GM19463 (cell line): ENCODE data around the gene RBM47.
"Not testable (repeated sequence)": the region's sequence is repeated elsewhere in the genome, so short reads cannot be mapped to it uniquely, and the experiment has no call there.

Experiments
- ATAC-seq: cut with Tn5 transposase; IDR thresholded peaks from one replicate; pipeline ENCODE4 v1.9.1; 2021; ENCODE audit warnings: mild to moderate bottlenecking, moderate library complexity; ENCODE audit not compliant: unreplicated experiment

RBM47 gene

GRCh38 chr4:40455340-40455902 lies 174.2 kb downstream of the RBM47 start:
- ATAC-seq, result no peak

GRCh38 chr4:40454816-40455215 lies 174.8 kb downstream of the RBM47 start:
- ATAC-seq, result no peak

- ATAC-seq, result no peak
These were observed 175.8 kb downstream of the RBM47 start for GRCh38 chr4:40453912-40454311.

- ATAC-seq, result no peak
These were observed 180.8 kb downstream of the RBM47 start for GRCh38 chr4:40448875-40449274.

GRCh38 chr4:40446839-40447238 lies 182.8 kb downstream of the RBM47 start:
- no peak for ATAC-seq

DNA sequence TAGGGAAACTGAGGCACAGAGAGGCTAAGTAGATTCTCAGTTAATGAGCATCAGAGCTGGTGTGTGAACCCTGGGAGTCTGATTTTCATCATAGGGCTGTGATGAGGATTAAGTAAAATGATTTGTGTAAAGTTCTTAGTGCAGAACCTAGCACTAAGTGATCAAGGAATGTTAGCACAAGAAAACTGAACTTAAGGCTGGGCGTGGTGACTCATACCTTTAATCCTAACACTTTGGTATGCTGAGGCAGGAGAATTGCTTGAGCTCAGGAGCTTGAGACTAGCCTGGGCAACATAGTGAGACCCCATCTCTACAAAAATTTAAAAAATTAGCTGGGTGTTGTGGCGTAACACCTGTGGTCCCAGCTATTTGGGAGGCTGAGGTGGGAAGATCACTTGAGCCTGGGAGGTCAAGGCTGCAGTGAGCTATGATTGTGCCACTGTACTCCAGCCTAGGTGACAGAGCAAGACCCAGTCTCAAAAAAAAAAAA lies 183.4 kb downstream of the RBM47 start:
- not testable (repeated sequence) for ATAC-seq

GRCh38 chr4:40445671-40446070 lies 184.0 kb downstream of the RBM47 start:
- ATAC-seq, result no peak

GRCh38 chr4:40441430-40441829 lies 188.2 kb downstream of the RBM47 start:
- ATAC-seq, result no peak

- ATAC-seq, result no peak
These were observed 190.1 kb downstream of the RBM47 start for GRCh38 chr4:40439519-40439918.

DNA sequence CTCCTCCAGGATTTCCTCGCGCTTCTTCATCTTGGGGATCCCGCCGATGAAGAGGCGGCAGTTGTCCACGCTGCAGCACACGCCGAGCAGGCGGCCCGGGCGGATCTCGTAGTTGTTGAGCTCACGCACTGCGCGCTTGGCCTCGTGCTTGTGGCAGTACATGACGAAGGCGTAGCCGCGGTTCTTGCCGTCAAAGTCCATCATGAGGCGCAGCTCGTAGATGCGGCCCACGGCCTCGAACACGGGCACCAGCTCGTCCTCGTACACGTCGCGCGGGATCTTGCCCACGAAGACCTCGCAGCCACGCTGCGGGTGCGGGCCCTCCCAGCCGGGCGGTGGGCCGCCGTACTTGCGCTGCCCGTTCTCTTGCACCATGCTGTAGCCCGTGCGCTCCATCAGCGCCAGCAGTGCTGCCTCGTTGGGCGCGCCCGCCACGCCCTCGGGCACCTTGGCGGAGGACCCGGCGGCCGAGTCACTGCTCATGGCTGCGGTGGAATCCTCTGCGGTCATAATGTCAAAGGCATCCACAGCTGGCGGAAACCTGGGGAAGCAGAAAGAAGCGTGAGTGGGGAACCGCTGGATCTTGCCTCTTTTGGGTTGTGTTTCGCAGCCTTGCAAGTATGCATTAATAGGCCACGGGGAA lies 191.2 kb downstream of the RBM47 start:
- ATAC-seq, result no peak

DNA sequence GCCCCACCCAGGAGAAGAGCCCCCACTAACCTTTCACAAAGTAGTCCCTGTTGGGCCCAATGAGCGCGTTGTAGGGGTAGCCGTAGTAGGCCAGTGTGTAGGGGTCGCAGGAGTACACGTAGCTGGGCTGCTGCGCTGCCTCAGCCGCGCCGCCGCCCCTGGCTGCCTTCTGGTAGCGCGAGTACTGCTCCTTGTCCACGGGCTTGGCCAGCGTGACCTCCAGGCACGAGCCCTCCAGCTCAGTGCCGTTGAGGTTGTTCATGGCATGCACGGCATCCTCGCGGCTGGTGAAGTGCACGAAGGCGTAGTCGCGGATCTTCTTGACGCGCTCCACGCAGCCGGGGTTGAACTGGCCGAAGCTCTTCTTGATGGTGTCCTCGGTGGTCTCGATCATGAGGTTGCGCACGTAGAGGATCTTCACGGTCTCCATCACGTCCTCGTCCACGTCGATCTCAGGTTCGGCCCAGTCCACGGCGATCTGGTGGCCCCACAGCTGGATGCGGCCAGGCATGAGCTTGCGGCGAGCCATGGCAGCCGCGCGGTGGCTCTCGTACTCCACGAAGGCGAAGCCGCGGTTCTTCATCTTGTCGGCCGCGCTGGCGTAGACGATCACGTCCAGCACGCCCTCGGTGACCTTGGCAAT lies 191.8 kb downstream of the RBM47 start:
- no peak for ATAC-seq

GRCh38 chr4:40435306-40435705 lies 194.4 kb downstream of the RBM47 start:
- not testable (repeated sequence) for ATAC-seq

DNA sequence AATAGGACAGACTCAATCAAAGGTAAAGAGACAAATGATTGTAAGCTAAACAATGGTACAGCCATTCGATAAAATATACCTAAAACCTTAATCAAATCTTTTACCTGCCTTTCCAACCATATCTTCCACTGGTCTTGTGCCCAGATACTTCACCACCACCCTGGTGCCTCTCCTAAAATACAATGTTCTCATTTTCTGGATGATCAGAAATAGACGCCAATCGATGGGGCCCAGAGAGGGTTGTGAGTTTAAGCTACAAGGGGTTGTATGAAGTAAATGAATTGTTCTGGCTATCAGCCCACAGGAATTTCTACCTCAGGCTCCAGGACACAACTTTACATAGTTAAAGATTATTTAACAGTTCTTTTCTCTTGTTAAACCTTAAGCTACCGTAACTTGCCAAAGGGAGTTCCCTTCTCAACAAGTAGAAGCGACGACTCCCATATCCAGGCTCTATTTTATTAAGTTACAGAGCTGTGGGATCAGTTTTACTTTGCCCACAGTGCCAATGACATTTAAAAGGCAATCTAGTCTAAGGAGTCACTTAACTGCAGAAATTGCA lies 195.5 kb downstream of the RBM47 start:
- no peak for ATAC-seq

- no peak for ATAC-seq
These were observed 197.2 kb downstream of the RBM47 start for GRCh38 chr4:40432504-40432903.

DNA sequence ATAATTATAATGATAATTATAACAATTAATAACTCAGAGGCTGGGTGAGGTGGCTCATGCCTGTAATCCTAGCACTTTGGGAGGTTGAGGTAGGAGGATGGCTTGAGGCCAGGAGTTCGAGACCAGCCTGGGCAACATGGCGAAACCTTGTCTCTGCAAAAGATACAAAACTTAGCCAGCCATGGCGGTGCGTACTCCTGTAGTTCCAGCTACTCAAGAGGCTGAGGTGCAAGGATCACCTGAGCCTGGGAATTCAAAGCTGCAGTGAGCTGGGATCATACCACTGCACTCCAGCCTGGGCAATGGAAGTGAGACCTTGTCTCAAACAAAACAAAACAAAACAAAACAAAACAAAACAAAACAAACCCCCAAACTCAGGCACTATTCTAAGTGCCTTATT lies 201.8 kb downstream of the RBM47 start:
- ATAC-seq, result not testable (repeated sequence)

GRCh38 chr4:40427128-40427527 lies 202.5 kb downstream of the RBM47 start:
- ATAC-seq, result no peak

- no peak for ATAC-seq
These were observed 203.7 kb downstream of the RBM47 start for GRCh38 chr4:40425799-40426574.

DNA sequence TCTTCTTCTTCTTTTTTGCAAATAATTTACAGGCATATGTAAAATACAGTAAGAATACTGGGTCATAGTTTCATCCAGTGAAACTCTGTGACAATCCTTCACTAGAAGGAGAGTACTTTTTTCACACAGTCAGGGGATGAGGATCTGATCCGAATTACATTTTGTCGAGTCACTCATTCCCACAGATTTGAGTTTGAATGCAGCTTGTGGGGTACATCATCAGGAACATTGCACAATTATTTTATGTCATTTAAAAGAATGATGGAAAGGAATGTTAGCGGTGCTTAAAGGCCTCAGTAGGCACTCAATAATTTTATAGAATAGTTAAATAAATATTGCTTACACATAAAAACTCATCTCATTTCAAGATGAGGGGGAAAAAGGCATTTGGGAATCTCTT lies 205.9 kb downstream of the RBM47 start:
- no peak for ATAC-seq

- ATAC-seq, result no peak
These were observed 207.6 kb downstream of the RBM47 start for GRCh38 chr4:40421839-40422708.

DNA sequence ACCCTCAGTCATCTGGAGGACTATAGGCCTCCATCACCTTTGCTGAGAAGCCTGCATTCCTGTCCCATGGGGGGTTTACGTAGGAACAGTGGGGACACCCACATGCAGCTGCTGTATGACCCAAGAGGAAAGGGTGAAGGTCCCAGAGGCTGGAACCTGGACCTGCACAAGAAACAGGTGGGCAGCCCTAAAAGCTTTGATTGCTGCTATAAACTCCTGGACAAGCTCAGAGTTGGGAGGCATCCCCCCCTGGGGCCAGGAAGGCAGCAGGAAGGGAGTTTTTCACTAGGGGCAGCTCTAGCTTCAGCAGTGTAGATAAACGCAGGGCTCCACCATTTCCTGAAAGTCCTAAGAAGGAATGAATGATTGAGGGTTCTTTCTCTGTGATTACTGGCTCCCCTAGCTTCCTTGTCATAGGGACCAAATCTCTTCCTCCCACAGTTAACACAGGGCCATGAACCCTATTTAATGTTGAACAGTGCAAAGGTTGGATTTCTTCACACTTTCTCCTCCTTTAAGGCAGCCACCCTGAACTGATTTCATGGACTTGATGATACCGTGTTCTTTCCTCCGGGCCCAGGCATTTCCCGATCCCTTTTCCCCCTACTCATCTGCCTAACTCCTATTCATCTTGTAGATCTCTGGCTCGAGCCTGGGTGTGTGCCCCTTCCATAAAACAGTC lies 210.3 kb downstream of the RBM47 start:
- ATAC-seq, result no peak
